CD4-positive, alpha-beta T cell treated with Interleukin-12 subunit alpha and Interleukin-12 subunit beta, for 1 hour (primary cell): Measurements from ENCODE around the gene PTPRE.

Experiments
- DNase-seq: peaks from one replicate; pipeline ENCODE4 v3.0.0-alpha.2; 2020

PTPRE gene

GRCh38 chr10:128029731-128030369 lies 122.9 kb downstream of the PTPRE start:
- no peak for DNase-seq

GRCh38 chr10:128030498-128031072 lies 123.7 kb downstream of the PTPRE start:
- DNase-seq = no peak

DNA sequence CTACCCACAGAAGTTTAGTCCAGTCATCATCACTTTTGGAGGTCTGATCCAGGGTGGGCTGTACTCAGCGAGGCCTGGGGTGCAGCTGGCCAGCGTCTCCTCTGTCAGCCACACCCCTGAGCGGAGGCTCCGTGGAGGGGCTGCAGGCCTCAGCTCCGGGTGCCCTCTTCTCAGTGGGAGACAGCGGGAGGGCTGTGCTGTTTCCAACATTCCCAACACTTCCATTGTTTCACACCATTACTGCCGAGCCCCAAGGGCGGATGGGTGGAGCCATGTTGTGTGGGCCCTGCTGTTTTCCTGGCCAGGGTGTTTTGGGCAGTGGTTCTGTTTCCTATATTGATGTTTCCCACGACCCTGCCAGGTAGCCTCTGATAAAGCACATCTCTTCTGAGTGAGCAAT lies 124.3 kb downstream of the PTPRE start:
- DNase-seq = no peak

- no peak for DNase-seq
These were observed 125.6 kb downstream of the PTPRE start for GRCh38 chr10:128032466-128032865.

- peak; percentile 69 for DNase-seq
These were observed 128.7 kb downstream of the PTPRE start for GRCh38 chr10:128035557-128035973.

DNA sequence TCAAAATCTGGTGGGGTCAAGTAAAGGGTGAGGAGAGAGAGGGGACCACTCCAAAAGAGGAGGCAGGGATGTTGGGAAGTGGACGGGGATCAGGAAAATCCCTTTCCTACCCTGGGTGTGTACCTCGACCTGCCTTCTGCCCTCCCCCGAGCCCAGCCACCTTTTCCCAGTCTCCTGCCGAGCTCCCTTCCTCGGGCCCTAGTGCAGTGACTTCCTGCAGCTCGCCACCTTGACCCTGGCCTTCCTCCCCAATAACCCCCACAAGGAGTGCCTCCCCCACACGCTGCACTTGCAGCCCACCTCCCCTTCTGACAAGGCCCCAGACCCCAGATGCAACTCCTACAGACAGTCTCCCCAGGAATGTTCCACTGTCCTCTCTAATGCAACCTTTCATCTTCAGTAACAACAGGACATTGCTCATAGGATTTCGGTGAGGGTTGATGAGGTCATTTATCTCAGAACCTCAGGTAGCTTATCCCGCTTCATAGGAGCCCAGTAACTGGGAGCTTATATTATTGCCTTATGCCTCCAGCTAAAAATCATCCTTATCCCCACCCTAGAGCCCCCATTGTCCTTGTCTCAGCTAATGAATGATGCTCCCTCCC lies 129.2 kb downstream of the PTPRE start:
- DNase-seq = no peak

DNA sequence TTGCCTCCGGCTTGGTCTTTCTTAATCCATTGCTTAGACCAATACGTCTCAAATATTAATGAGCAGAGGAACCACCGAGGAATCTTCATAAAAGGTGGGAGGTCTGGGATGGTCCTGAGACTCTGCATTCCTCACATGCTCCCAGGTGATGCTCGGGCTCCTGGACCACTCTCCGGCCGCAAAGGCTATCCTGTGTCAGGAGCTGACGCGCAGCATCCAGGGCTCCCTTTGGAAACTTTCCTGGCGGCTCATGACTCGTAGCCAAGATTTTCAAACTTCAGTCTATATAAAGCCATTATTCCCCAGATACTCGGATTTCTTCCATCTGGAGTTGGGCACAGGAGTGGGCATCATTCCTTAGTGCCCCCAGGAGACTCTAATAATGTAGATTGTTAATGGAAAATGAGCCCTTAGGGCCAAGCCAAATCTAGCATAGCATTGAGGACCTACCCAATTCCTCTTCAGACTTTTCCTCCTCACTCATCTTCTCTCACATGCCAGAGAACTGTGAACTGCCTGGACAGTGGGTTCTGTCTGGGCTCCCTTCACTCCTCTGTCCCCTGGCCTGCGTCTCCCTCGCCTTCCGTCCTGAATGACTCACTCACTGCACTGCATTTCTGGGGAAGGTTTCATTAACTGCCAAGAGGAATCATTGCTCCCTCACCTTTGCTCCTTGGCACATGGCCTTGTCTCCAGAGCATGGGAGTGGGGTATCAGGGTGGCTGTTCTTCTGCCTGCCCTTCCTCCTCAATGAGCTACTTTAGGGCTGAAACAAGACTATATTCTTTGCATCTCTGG lies 130.0 kb downstream of the PTPRE start:
- DNase-seq = no peak

- DNase-seq = no peak
These were observed 133.2 kb downstream of the PTPRE start for GRCh38 chr10:128040096-128040495.

GRCh38 chr10:128040681-128041080 lies 133.8 kb downstream of the PTPRE start:
- DNase-seq = no peak

DNA sequence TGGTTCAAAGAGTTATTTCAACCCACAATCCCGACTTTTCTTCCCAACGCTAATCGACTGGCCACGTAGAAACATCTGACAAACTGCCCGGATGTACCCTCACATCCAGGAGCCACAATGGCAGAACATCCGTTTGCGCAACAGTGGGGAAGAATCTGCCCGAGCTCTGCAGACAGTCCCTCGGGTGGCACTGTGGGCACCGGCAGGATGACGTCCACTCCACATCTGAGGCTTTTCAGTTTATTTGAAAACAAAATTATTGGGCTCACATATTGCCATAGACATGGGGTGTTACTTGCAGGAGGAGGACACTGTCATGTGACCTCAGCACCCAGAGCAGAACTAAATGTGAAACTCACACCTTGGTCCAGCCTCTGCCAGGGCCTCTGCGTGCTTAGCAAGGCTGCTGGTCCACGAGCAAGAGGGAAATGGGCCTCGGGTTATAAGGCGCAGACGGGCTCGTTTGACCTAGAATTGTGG lies 135.3 kb downstream of the PTPRE start:
- DNase-seq = peak; percentile 36

GRCh38 chr10:128043259-128044045 lies 136.5 kb downstream of the PTPRE start:
- DNase-seq = no peak

DNA sequence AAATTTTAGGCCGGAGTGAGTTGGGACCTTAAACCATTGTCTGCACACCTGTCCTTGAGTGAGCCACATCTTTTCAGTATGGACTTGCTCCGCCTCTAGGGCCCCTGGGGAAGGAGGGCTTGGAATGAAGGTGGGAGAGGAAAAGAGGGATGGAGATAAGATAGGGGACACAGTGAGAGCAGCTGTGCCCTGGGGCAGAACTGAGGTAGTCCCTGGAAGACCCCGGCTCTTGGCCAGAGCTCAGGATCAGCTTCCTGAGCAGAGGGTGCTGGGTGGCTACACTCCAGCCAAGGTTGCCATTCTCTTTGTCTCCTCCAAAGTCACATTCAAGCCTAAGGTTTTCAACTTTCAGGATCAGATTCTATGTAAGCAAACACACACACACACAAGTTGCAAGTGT lies 137.3 kb downstream of the PTPRE start:
- DNase-seq = no peak

- DNase-seq = no peak
These were observed 138.3 kb downstream of the PTPRE start for GRCh38 chr10:128044961-128045832.

GRCh38 chr10:128045833-128046120 lies 138.9 kb downstream of the PTPRE start:
- DNase-seq = no peak

GRCh38 chr10:128046156-128046952 lies 139.5 kb downstream of the PTPRE start:
- no peak for DNase-seq

- no peak for DNase-seq
These were observed 140.0 kb downstream of the PTPRE start for GRCh38 chr10:128046953-128047290.

GRCh38 chr10:128047351-128047750 lies 140.4 kb downstream of the PTPRE start:
- peak; percentile 87 for DNase-seq

- peak; percentile 57 for DNase-seq
These were observed 141.3 kb downstream of the PTPRE start for GRCh38 chr10:128047991-128048818.

- no peak for DNase-seq
These were observed 141.9 kb downstream of the PTPRE start for GRCh38 chr10:128048819-128049210.
